HG03575 (cell line): Measurements from ENCODE around the gene ZNF385D.

ENCODE experiments used
- ATAC-seq: cut with Tn5 transposase; IDR thresholded peaks from one replicate; pipeline ENCODE4 v1.9.1; 2021; ENCODE audit not compliant: unreplicated experiment, insufficient number of reproducible peaks, low FRiP score; ENCODE audit errors: extremely low read depth

Gene ZNF385D

GRCh38 chr3:21752749-21753347, 1.8 kb upstream of the ZNF385D start:
- ATAC-seq, result no peak

GRCh38 chr3:21751886-21752285, 876 bp upstream of the ZNF385D start:
- no peak for ATAC-seq

GRCh38 chr3:21750080-21750696, 822 bp downstream of the ZNF385D start:
- no peak for ATAC-seq

- ATAC-seq, result no peak
Observed at GRCh38 chr3:21747966-21748555, 2.9 kb downstream of the ZNF385D start.

GRCh38 chr3:21747376-21747775, 3.6 kb downstream of the ZNF385D start:
- no peak for ATAC-seq

- no peak for ATAC-seq
Observed at GRCh38 chr3:21745966-21746365, 5.0 kb downstream of the ZNF385D start.

- ATAC-seq, result no peak
Observed at GRCh38 chr3:21744793-21745192, 6.2 kb downstream of the ZNF385D start.

- no peak for ATAC-seq
Observed at GRCh38 chr3:21738935-21739702, 11.9 kb downstream of the ZNF385D start.

- no peak for ATAC-seq
Observed at GRCh38 chr3:21738283-21738682, 12.7 kb downstream of the ZNF385D start.

- ATAC-seq, result no peak
Observed at GRCh38 chr3:21734746-21735145, 16.3 kb downstream of the ZNF385D start.

GRCh38 chr3:21729888-21730459, 21.0 kb downstream of the ZNF385D start:
- no peak for ATAC-seq

GRCh38 chr3:21729331-21729730, 21.7 kb downstream of the ZNF385D start:
- ATAC-seq, result no peak

- ATAC-seq, result no peak
Observed at GRCh38 chr3:21722768-21723167, 28.2 kb downstream of the ZNF385D start.

GRCh38 chr3:21722301-21722700, 28.7 kb downstream of the ZNF385D start:
- no peak for ATAC-seq

- ATAC-seq, result no peak
Observed at GRCh38 chr3:21718943-21719591, 31.9 kb downstream of the ZNF385D start.

GRCh38 chr3:21718161-21718765, 32.7 kb downstream of the ZNF385D start:
- no peak for ATAC-seq

- no peak for ATAC-seq
Observed at GRCh38 chr3:21715662-21716061, 35.3 kb downstream of the ZNF385D start.

GRCh38 chr3:21705769-21706168, 45.2 kb downstream of the ZNF385D start:
- no peak for ATAC-seq

GRCh38 chr3:21704796-21705195, 46.2 kb downstream of the ZNF385D start:
- no peak for ATAC-seq
